Neutrophil (primary cell): ENCODE results near the gene KLHDC4.

Experiments used
- H3K27ac ChIP-seq: fragments of 200-600 bp; sonication (generic); 2 replicates; pipeline ENCODE4 v1.5.1; 2016; ENCODE audit warnings: mild to moderate bottlenecking, moderate library complexity
- H3K27me3 ChIP-seq: fragments of 200-600 bp; sonication (generic); 2 replicates; pipeline ENCODE4 v1.6.0; 2016; ENCODE audit warnings: mild to moderate bottlenecking
- H3K36me3 ChIP-seq: fragments of 200-600 bp; sonication (generic); 2 replicates; pipeline ENCODE4 v1.5.1; 2017
- H3K4me1 ChIP-seq, 2 experiments: fragments of 200-600 bp in 1 of 2; sonication (generic) in 1 of 2; 1 replicate in 1 of 2; 2 replicates in 1 of 2; pipeline versions ENCODE4 v1.5.1 to v1.6.1; 2013 to 2016; ENCODE audit warnings: low read depth in 1 of 2, low read length in 1 of 2, mild to moderate bottlenecking in 1 of 2, moderate library complexity in 1 of 2; ENCODE audit not compliant: control insufficient read depth in 1 of 2, insufficient read depth in 1 of 2
- H3K4me3 ChIP-seq, 2 experiments: fragments of 200-600 bp in 1 of 2; sonication (generic) in 1 of 2; 1 replicate in 1 of 2; 2 replicates in 1 of 2; pipeline ENCODE4 v1.5.1; 2013 to 2016; ENCODE audit warnings: low read depth in 1 of 2, low read length in 1 of 2, mild to moderate bottlenecking in 1 of 2, moderate library complexity in 1 of 2
- H3K9me3 ChIP-seq: fragments of 200-600 bp; sonication (generic); 2 replicates; pipeline ENCODE4 v1.5.1; 2016
- TF ChIP-seq, protein P1 (sequence below): fragments of 200-600 bp; sonication (generic); IDR thresholded peaks from 2 replicates; pipeline ENCODE4 v1.5.1; 2016; ENCODE audit warnings: antibody characterized with exemption

The KLHDC4 gene

DNA sequence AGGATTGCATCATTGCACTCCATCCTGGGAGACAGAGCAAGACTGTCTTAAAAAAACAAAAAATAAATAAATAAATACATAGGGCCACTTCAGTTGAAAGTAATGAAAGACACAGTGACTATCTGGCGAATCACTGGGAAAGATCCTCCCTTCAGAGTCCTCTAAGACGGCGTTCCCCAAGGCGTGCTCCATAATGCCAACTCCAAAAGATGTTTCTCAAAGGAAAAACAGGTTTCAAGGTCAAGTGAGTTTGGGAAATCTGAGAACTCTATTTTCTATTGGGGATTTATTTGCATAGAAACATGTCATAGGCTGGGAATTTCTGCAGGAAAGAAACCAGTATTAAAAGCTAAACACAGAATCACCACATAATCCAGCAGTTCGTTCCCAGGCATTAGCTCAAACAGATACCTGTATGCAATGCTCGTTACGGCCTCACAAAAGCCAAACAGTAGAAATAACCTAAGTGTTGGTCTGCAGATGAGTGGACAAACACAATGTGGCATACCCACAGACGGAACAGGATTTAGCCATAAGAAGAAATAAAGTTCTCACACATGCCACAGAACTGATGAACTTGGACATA, 7.9 kb downstream of the KLHDC4 start:
- Histone ChIP-seq H3K4me3 (no peak overlapping the region), H3K4me1 (peaks cover 0 to 8% of the 10 kb centered on the region in 2 experiments), H3K27ac (no peak overlapping the region), H3K36me3 (peaks cover 59% of the 10 kb centered on the region), H3K27me3 (no peaks in the 10 kb centered on the region), H3K9me3 (no peaks in the 10 kb centered on the region)
- TF ChIP-seq, protein P1, sequence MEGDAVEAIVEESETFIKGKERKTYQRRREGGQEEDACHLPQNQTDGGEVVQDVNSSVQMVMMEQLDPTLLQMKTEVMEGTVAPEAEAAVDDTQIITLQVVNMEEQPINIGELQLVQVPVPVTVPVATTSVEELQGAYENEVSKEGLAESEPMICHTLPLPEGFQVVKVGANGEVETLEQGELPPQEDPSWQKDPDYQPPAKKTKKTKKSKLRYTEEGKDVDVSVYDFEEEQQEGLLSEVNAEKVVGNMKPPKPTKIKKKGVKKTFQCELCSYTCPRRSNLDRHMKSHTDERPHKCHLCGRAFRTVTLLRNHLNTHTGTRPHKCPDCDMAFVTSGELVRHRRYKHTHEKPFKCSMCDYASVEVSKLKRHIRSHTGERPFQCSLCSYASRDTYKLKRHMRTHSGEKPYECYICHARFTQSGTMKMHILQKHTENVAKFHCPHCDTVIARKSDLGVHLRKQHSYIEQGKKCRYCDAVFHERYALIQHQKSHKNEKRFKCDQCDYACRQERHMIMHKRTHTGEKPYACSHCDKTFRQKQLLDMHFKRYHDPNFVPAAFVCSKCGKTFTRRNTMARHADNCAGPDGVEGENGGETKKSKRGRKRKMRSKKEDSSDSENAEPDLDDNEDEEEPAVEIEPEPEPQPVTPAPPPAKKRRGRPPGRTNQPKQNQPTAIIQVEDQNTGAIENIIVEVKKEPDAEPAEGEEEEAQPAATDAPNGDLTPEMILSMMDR = no peak

DNA sequence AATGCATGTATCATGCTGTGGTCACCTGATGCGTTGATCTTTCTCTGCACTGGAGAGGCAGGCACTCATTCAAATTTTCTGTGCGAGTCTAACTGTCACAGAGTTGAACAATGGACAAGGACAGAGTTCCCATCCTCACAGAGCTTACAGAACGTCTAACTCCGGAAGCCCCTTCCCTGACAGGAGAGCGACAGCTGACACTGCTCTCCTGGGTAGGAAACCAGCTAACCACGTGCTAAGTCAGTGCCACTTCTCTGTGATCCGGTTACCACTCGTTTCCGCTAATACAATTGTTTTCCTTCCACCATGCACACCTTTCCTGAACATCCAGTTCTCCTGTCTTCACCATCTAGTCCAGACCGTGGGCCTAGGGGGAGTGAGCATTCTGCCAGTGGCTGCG, 11.3 kb downstream of the KLHDC4 start:
- peaks cover 64% of the 10 kb centered on the region for H3K36me3 ChIP-seq
- H3K27ac ChIP-seq = no peak overlapping the region

DNA sequence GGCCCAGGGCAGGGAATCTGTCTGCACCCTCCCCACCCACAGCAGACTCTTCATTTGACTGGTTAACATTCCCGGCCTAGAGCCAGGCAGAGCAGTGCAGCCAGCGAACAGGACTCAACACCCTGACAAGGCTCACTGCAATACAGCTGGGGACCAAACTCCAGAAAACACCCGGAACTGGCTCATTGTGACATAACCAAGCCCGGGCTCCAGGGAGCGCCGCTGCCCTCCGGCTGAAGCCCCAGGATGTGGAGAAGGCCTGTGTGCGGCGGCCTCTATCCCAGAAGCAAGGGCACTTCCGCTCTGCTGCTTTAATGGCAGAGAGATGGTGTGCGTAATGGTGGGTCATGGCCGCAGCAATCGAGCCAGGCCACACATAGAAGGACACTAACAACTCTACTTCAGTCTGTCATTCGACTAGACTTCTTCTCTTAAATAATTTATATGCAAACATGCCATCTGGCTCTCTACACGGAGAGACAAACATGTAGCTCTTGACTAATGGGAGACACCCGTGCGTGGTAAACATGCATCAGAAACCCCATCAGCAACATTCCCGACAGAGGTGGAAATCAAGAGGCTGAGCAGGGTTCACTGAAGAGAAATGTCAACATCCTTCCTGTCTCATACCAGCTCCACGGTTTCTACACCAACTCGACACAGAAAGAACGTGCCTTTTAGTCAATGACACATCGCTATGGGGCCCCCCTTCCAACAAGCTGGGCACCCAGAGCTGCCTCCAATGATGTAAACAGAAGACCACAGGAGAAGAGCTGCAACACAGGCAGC, 18.0 kb downstream of the KLHDC4 start:
- Histone ChIP-seq H3K4me3 (no peak overlapping the region), H3K27ac (peak overlapping the region; percentile 13), H3K9me3 (no peaks in the 10 kb centered on the region), H3K4me1 (peaks cover 10 to 19% of the 10 kb centered on the region in 2 experiments), H3K36me3 (peaks cover 72% of the 10 kb centered on the region), H3K27me3 (no peaks in the 10 kb centered on the region)
- TF ChIP-seq, protein P1 = no peak

More for the DNA sequence above, 11.3 kb downstream of the KLHDC4 start:
- no peak overlapping the region for H3K4me3 ChIP-seq
- no peaks in the 10 kb centered on the region for H3K9me3 ChIP-seq
- peaks cover 0 to 8% of the 10 kb centered on the region in 2 experiments for H3K4me1 ChIP-seq
- TF ChIP-seq, protein P1 = no peak
- no peaks in the 10 kb centered on the region for H3K27me3 ChIP-seq

- TF ChIP-seq, protein P1 = no peak
- Histone ChIP-seq H3K4me1 (peaks cover 10 to 19% of the 10 kb centered on the region in 2 experiments), H3K36me3 (peaks cover 74% of the 10 kb centered on the region)
Observed at GRCh38 chr16:87746178-87746577, 19.6 kb downstream of the KLHDC4 start.

DNA sequence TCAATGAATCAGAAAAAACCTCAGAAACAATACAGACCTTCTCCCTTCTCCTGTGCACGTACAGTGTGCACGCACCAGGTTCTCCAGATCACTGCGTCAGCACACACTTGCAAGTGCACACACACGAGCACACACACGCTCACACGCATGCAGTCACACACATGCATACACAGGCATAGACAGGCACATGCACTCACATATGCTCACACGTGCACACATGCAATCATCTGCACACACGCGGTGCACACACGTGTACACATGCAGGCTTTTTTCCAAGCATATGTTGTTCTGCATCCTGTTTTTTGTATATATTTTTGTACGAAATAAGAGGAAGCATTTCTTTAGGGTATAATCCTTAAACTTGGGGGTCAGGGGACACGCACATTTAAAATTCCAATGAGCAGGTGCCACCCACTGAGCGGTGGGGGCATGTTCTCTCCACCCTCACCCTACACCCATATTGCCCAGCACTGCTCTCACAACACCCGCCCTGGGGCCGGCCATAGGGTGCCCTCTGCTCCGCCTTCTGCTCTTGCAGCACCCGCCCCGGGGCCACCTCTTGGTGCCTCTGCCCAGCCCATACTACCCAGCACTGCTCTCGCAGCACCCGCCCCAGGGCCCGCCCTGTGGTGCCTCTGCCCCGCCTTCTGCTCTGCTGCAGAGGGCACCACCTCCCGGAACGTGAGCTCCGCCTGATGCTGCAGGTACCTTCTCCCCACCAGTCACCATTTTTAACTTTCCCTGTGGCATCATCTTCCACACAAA, 20.9 kb downstream of the KLHDC4 start:
- TF ChIP-seq, protein P1 = no peak
- H3K36me3 ChIP-seq = peaks cover 74% of the 10 kb centered on the region
- no peaks in the 10 kb centered on the region for H3K9me3 ChIP-seq
- no peak overlapping the region for H3K4me3 ChIP-seq
- H3K27me3 ChIP-seq = no peaks in the 10 kb centered on the region
- peaks cover 10 to 19% of the 10 kb centered on the region in 2 experiments for H3K4me1 ChIP-seq
- H3K27ac ChIP-seq = no peak overlapping the region

More at GRCh38 chr16:87746178-87746577, 19.6 kb downstream of the KLHDC4 start:
- no peak overlapping the region for H3K27ac ChIP-seq
- H3K9me3 ChIP-seq = no peaks in the 10 kb centered on the region
- no peak overlapping the region for H3K4me3 ChIP-seq
- no peaks in the 10 kb centered on the region for H3K27me3 ChIP-seq
